NK-92 (cell line): ENCODE data around the gene ADAT3.

Experiments used
- DNase-seq: peaks from one replicate; lab custom pipeline; 2025; ENCODE audit not compliant: unreplicated experiment; lab: John Stamatoyannopoulos, UW

ADAT3 gene

GRCh38 chr19:1955171-1956121, 50.2 kb downstream of the ADAT3 start:
- no peak for DNase-seq

- no peak for DNase-seq
These were observed 50.9 kb downstream of the ADAT3 start for GRCh38 chr19:1956122-1956494.

- no peak for DNase-seq
These were observed 51.8 kb downstream of the ADAT3 start for GRCh38 chr19:1956868-1957492.

- DNase-seq: no peak
These were observed 52.5 kb downstream of the ADAT3 start for GRCh38 chr19:1957562-1958248.

- no peak for DNase-seq
These were observed 54.9 kb downstream of the ADAT3 start for GRCh38 chr19:1959928-1960589.

- no peak for DNase-seq
These were observed 56.0 kb downstream of the ADAT3 start for GRCh38 chr19:1961000-1961883.

GRCh38 chr19:1962674-1963073, 57.5 kb downstream of the ADAT3 start:
- no peak for DNase-seq
